GM23248 (cell line): ENCODE data around the gene CDKAL1. TPM values are rescaled to one million over a fixed set of nuclear protein-coding genes. Genes with fewer than 3 reads are reported as not detected.

Source experiments
- DNase-seq: peaks from one replicate; pipeline ENCODE4 v3.0.0-alpha.2; 2015
- H2AFZ ChIP-seq: fragments of 200-600 bp; sonication (generic); 2 replicates; pipeline ENCODE4 v1.6.1; 2016; ENCODE audit warnings: antibody characterized with exemption
- H3F3A ChIP-seq: fragments of 200-600 bp; sonication (generic); 2 replicates; pipeline ENCODE4 v1.6.1; 2016; ENCODE audit warnings: mild to moderate bottlenecking, antibody characterized with exemption, mixed run types; ENCODE audit not compliant: insufficient read depth
- H3K27ac ChIP-seq: fragments of 200-600 bp; sonication (generic); 2 replicates; pipeline ENCODE4 v1.5.1; 2016; ENCODE audit warnings: mild to moderate bottlenecking
- H3K27me3 ChIP-seq: fragments of 200-600 bp; sonication (generic); replicated peaks from 2 replicates; pipeline ENCODE4 v1.6.1; 2016; ENCODE audit warnings: mild to moderate bottlenecking; ENCODE audit not compliant: insufficient read depth
- H3K36me3 ChIP-seq: fragments of 200-600 bp; sonication (generic); 2 replicates; pipeline ENCODE4 v1.6.1; 2016; ENCODE audit warnings: low read depth, mild to moderate bottlenecking
- H3K4me1 ChIP-seq: fragments of 200-600 bp; sonication (generic); 2 replicates; pipeline ENCODE4 v1.6.1; 2016; ENCODE audit warnings: mild to moderate bottlenecking; ENCODE audit not compliant: insufficient read depth
- H3K4me2 ChIP-seq: fragments of 200-600 bp; sonication (generic); one replicate; pipeline ENCODE4 v1.6.1; 2016; ENCODE audit warnings: mild to moderate bottlenecking; ENCODE audit not compliant: unreplicated experiment
- H3K4me3 ChIP-seq: fragments of 200-600 bp; sonication (generic); 2 replicates; pipeline ENCODE4 v1.5.1; 2016; ENCODE audit warnings: mild to moderate bottlenecking
- H3K79me2 ChIP-seq: fragments of 200-600 bp; sonication (generic); 2 replicates; pipeline ENCODE4 v1.6.1; 2016; ENCODE audit warnings: mild to moderate bottlenecking; ENCODE audit not compliant: insufficient read depth
- H3K9ac ChIP-seq: fragments of 200-600 bp; sonication (generic); 2 replicates; pipeline ENCODE4 v1.6.1; 2016; ENCODE audit warnings: mild to moderate bottlenecking
- H3K9me2 ChIP-seq: fragments of 200-600 bp; sonication (generic); 2 replicates; pipeline ENCODE4 v1.6.1; 2016; ENCODE audit warnings: mixed run types, mild to moderate bottlenecking, moderate library complexity; ENCODE audit not compliant: insufficient read depth
- H3K9me3 ChIP-seq: fragments of 200-600 bp; sonication (generic); one replicate; pipeline ENCODE4 v1.6.1; 2017; ENCODE audit warnings: low read depth
- H4K20me1 ChIP-seq: fragments of 200-600 bp; sonication (generic); 2 replicates; pipeline ENCODE4 v1.6.0; 2016; ENCODE audit not compliant: insufficient read depth
- EZH2 ChIP-seq: fragments of 200-600 bp; sonication (generic); IDR thresholded peaks from 2 replicates; pipeline ENCODE4 v1.6.1; 2018; ENCODE audit warnings: antibody characterized with exemption, mild to moderate bottlenecking; ENCODE audit not compliant: insufficient read depth, poor library complexity, severe bottlenecking
- EZH2phosphoT487 ChIP-seq: fragments of 200-600 bp; sonication (generic); IDR thresholded peaks from 2 replicates; pipeline ENCODE4 v1.6.1; 2018; ENCODE audit warnings: antibody characterized with exemption, moderate library complexity, mild to moderate bottlenecking, low read depth; ENCODE audit not compliant: insufficient read depth
- WGBS, 2 experiments: methylation state at CpG; one replicate each; pipeline ENCODE4 v1.1.6; 2015 to 2017; ENCODE audit warnings: low lambda C conversion rate in 2 of 2, low coverage in 1 of 2; ENCODE audit errors: missing lambda C conversion rate in 2 of 2; 5-methylcytosine and 5-hydroxymethylcytosine counted together
- in situ Hi-C: fragments of 300-500 bp; cut with MboI; formaldehyde crosslinking; loops from 2 replicates; pipeline ENCODE4 v1.15.0; 2020
- polyA plus RNA-seq: library from polyadenylated mRNA; unstranded; fragments of >200 nt; fragmentation: Nextera tagmentation; extraction: Ambion mirVana; gene quantifications from 2 replicates; pipeline ENCODE4 v1.2.1, GENCODE V29; 2016
- total RNA-seq: library from RNA; depleted of rRNA; stranded (reverse); fragments of >200 nt; shearing (Covaris generic); gene quantifications from 2 replicates; pipeline ENCODE4 v1.2.3, GENCODE V29; 2014

Gene CDKAL1
- total and polyA plus RNA-seq, 2 experiments from 2014 or later = 7.5 to 10.8 TPM

- in situ Hi-C loops = no loop called here
Observed at GRCh38 chr6:21161707-21162106, 627.5 kb downstream of the CDKAL1 start.

GRCh38 chr6:21163110-21163837, 629.0 kb downstream of the CDKAL1 start:
- Histone ChIP-seq H3K9me3 (no peaks in the 10 kb centered on the region), H3K9me2 (no peaks in the 10 kb centered on the region), H3K9ac (no peak overlapping the region), H3K36me3 (no peaks in the 10 kb centered on the region), H3K27me3 (no peaks in the 10 kb centered on the region), H3K4me3 (no peak overlapping the region), H3K27ac (no peak overlapping the region), H4K20me1 (no peaks in the 10 kb centered on the region), H3K79me2 (no peaks in the 10 kb centered on the region), H3K4me1 (no peaks in the 10 kb centered on the region), H3F3A (no peaks in the 10 kb centered on the region), H2AFZ (no peak overlapping the region), H3K4me2 (no peak overlapping the region)
- 87 to 88% methylated on average over 13 of the region's 13 CpGs for WGBS, 2 experiments
- in situ Hi-C loops = no loop called here
- no peak for TF ChIP-seq EZH2phosphoT487
- TF ChIP-seq EZH2 = no peak
- DNase-seq = peak; percentile 35

More at GRCh38 chr6:21161707-21162106, 627.5 kb downstream of the CDKAL1 start:
- no peak overlapping the region for H3K4me3 ChIP-seq
- no peak overlapping the region for H2AFZ ChIP-seq
- no peaks in the 10 kb centered on the region for H3K27me3 ChIP-seq
- H3F3A ChIP-seq = no peaks in the 10 kb centered on the region
- DNase-seq = no peak
- WGBS, 2 experiments = 77% methylated on average over 4 of the region's 4 CpGs
- no peaks in the 10 kb centered on the region for H3K79me2 ChIP-seq
- H3K36me3 ChIP-seq = no peaks in the 10 kb centered on the region
- no peak overlapping the region for H3K27ac ChIP-seq
- TF ChIP-seq EZH2 (no peak), EZH2phosphoT487 (no peak)
- no peaks in the 10 kb centered on the region for H3K9me2 ChIP-seq
- H3K9me3 ChIP-seq = no peaks in the 10 kb centered on the region
- H3K9ac ChIP-seq = no peak overlapping the region
- no peaks in the 10 kb centered on the region for H3K4me1 ChIP-seq
- no peaks in the 10 kb centered on the region for H4K20me1 ChIP-seq
- H3K4me2 ChIP-seq = no peak overlapping the region

GRCh38 chr6:21163838-21164180, 629.6 kb downstream of the CDKAL1 start:
- Histone ChIP-seq H3K9me3 (no peaks in the 10 kb centered on the region), H3K4me1 (no peaks in the 10 kb centered on the region), H3K36me3 (no peaks in the 10 kb centered on the region), H2AFZ (no peak overlapping the region), H3K4me2 (no peak overlapping the region), H3K27me3 (no peaks in the 10 kb centered on the region), H3F3A (no peaks in the 10 kb centered on the region), H4K20me1 (no peaks in the 10 kb centered on the region), H3K9me2 (no peaks in the 10 kb centered on the region), H3K27ac (no peak overlapping the region), H3K9ac (no peak overlapping the region), H3K79me2 (no peaks in the 10 kb centered on the region), H3K4me3 (no peak overlapping the region)
- in situ Hi-C loops = no loop called here
- DNase-seq = no peak
- TF ChIP-seq EZH2 (no peak), EZH2phosphoT487 (no peak)
- WGBS, 2 experiments = 96 to 98% methylated on average over 2 of the region's 2 CpGs

GRCh38 chr6:21164768-21165326, 630.6 kb downstream of the CDKAL1 start:
- Histone ChIP-seq H4K20me1 (no peaks in the 10 kb centered on the region), H3K4me1 (no peaks in the 10 kb centered on the region), H3K79me2 (no peaks in the 10 kb centered on the region), H3K27ac (no peak overlapping the region), H3K27me3 (no peaks in the 10 kb centered on the region), H3K36me3 (no peaks in the 10 kb centered on the region), H3K4me3 (no peak overlapping the region), H3K9me3 (no peaks in the 10 kb centered on the region), H3F3A (no peaks in the 10 kb centered on the region), H2AFZ (no peak overlapping the region), H3K4me2 (no peak overlapping the region), H3K9me2 (no peaks in the 10 kb centered on the region), H3K9ac (no peak overlapping the region)
- no peak for TF ChIP-seq EZH2phosphoT487
- TF ChIP-seq EZH2 = no peak
- in situ Hi-C loops = no loop called here
- DNase-seq = no peak
- 73% methylated on average over 2 of the region's 2 CpGs for WGBS, 2 experiments
